ENCODE results near the gene FIGLA. TPM values are rescaled to one million over a fixed set of nuclear protein-coding genes. Genes with fewer than 3 reads are reported as not detected.

The FIGLA gene
- total and polyA plus RNA-seq, 2 donors (not counting 1 experiment from before 2014, with no cell fraction given): not detected

DNA sequence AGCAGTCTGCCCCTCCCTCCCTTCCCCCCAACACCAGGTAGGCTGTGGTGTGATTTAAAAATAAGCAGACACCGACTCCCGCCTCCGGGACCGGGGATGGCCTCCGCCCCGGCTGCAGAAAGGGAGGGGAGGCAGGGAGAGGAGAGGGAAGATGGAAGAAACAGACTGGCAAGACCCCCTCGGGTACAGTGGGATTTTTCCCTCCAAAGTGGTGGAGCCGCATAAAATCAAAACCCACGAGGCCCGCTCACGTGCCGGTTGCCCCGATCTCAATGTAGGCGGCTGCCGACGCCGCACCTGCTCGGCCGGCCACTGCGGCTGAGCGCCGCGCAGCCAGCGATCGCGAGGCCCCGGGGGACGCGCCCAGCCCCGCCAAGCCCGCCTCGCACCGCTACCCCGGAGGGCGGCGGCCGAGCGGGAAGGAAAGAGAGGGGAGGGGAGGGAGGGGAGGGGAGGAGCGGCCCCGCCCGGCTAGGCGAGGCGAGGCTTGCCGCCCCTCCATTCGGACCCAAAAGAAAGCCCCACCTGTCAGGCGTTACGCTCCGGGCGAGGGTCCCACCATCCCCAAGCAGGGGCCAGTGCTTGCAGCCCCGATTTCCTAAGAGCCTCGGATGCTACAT, 23.3 kb downstream of the FIGLA start:
- ChIA-PET POLR2A (interaction anchor here (0.7 kb wide), 1 partner anchor 52 kb away, joined by 3 read pairs; no protein-coding TSS in a partner anchor), CTCF (interaction anchor here (0.7 to 2.7 kb wide), 15 partner anchors 8 to 463 kb away, joined by 3 to 14 read pairs (median 4); partner anchors contain the start of gene FIGLA)
- intact Hi-C loops (cut with micrococcal nuclease): loop anchor here (5.0 kb wide), 1 partner anchor 465 kb away; the partner anchor contains the start of gene FAM136A
- Histone ChIP-seq H3K4me1 (ENCODE audit: control insufficient read depth in 2 of 2, insufficient read depth in 2 of 2, low read length in 2 of 2) (peaks cover 9 to 13% of the 10 kb centered on the region in 2 donors), H3K9ac (ENCODE audit: low read length) (peak overlapping the region; percentile 78), H3K79me2 (ENCODE audit: control insufficient read depth, insufficient read depth, low read length) (peaks cover 15% of the 10 kb centered on the region), H3K9me3 (ENCODE audit: control extremely low read depth in 1 of 3, control insufficient read depth in 2 of 3, insufficient read depth in 1 of 3, low read length in 2 of 3) (peaks cover 0 to 1% (median 0%) of the 10 kb centered on the region in 3 donors), H3K4me3 (ENCODE audit: control extremely low read depth in 1 of 5, extremely low read depth in 1 of 5, insufficient read depth in 1 of 5, low read depth in 2 of 5, low read length in 4 of 5) (peak overlapping the region; percentile 50 to 78 (median 76)), H3K27ac (ENCODE audit: low read length in 2 of 2) (peak overlapping the region; percentile 58 to 73), H3K36me3 (replicated peaks in 1 of 2; ENCODE audit: control extremely low read depth in 1 of 2, control insufficient read depth in 1 of 2, extremely low read depth in 1 of 2, insufficient read depth in 2 of 2, low read length in 1 of 2) (no peaks in the 10 kb centered on the region), H4K20me1 (ENCODE audit: control insufficient read depth, insufficient read depth, low read length, poor library complexity, severe bottlenecking) (peaks cover 6% of the 10 kb centered on the region), H2AFZ (ENCODE audit: insufficient read depth, low read depth, low read length, poor library complexity, severe bottlenecking) (peak overlapping the region; percentile 81), H3K4me2 (replicated peaks; ENCODE audit: low read depth, low read length, poor library complexity, severe bottlenecking) (peak overlapping the region; percentile 90), H3K27me3 (replicated peaks in 1 of 4; ENCODE audit: control extremely low read depth in 1 of 4, control insufficient read depth in 3 of 4, insufficient read depth in 4 of 4, low read length in 3 of 4) (peaks cover 0 to 17% (median 6%) of the 10 kb centered on the region in 4 experiments)
- TF ChIP-seq, protein P1, sequence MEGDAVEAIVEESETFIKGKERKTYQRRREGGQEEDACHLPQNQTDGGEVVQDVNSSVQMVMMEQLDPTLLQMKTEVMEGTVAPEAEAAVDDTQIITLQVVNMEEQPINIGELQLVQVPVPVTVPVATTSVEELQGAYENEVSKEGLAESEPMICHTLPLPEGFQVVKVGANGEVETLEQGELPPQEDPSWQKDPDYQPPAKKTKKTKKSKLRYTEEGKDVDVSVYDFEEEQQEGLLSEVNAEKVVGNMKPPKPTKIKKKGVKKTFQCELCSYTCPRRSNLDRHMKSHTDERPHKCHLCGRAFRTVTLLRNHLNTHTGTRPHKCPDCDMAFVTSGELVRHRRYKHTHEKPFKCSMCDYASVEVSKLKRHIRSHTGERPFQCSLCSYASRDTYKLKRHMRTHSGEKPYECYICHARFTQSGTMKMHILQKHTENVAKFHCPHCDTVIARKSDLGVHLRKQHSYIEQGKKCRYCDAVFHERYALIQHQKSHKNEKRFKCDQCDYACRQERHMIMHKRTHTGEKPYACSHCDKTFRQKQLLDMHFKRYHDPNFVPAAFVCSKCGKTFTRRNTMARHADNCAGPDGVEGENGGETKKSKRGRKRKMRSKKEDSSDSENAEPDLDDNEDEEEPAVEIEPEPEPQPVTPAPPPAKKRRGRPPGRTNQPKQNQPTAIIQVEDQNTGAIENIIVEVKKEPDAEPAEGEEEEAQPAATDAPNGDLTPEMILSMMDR (IDR thresholded peaks at IDR 0.05): no peak
- TF ChIP-seq EZH2 (IDR thresholded peaks at IDR 0.05; ENCODE audit: borderline replicate concordance, insufficient read depth, low read depth, low read length, poor library complexity, severe bottlenecking): no peak
- DNase-seq: peak; percentile 75
- H3K9me3 Mint-ChIP-seq (ENCODE audit: insufficient read depth): no peaks in the 10 kb centered on the region
- peak overlapping the region; percentile 92 for H3K4me3 Mint-ChIP-seq
- peaks cover 20% of the 10 kb centered on the region for H3K27me3 Mint-ChIP-seq
- WGBS (ENCODE audit: insufficient coverage): 1% methylated on average over 42 of the region's 51 CpGs
- ATAC-seq (ENCODE audit: low read depth): peak; percentile 70
- H3K27ac Mint-ChIP-seq: peak overlapping the region; percentile 89
- H3K4me1 Mint-ChIP-seq: peaks cover 29% of the 10 kb centered on the region

All from B cell (primary cell).